Stimulated activated CD4-positive, alpha-beta T cell treated with anti-CD3 and anti-CD28 coated beads, Interleukin-1b, Interleukin-23, amount 100 ng/mL, for 1 hour (primary cell): Measurements from ENCODE around the gene JPT1.
"Not testable (repeated sequence)": the region's sequence is repeated elsewhere in the genome, so short reads cannot be mapped to it uniquely, and the experiment has no call there.

Source experiments
- DNase-seq, 2 donors: peaks; one replicate each; pipeline ENCODE4 v3.0.0-alpha.2; 2020; ENCODE audit warnings: low read depth in 2 of 2

The JPT1 gene

GRCh38 chr17:75158480-75158879 lies 4.2 kb upstream of the JPT1 start:
- DNase-seq, result not testable (repeated sequence)

DNA sequence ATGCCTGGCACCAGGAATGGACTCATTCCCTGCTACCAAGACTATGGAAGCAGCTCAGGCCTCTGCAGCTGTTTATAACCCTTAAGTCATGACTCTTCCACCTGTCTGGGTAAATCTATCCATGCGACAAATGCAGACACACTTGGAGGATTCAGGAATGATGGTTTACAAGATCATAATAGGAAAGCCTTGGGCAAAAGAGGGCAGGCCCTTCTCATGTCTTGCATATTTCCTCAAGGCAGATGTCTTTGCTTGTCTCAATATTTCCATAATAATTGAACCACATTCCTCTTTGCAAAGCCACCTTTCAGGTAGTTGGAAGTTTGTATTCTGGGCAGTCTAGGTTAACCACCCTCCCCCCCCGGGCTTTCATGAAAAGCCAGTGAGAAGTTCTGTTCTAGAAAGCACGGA lies 884 bp upstream of the JPT1 start:
- no peak for DNase-seq

GRCh38 chr17:75153780-75154194 lies 525 bp downstream of the JPT1 start:
- DNase-seq, result peak in 1 of 2 donors; percentile 4

DNA sequence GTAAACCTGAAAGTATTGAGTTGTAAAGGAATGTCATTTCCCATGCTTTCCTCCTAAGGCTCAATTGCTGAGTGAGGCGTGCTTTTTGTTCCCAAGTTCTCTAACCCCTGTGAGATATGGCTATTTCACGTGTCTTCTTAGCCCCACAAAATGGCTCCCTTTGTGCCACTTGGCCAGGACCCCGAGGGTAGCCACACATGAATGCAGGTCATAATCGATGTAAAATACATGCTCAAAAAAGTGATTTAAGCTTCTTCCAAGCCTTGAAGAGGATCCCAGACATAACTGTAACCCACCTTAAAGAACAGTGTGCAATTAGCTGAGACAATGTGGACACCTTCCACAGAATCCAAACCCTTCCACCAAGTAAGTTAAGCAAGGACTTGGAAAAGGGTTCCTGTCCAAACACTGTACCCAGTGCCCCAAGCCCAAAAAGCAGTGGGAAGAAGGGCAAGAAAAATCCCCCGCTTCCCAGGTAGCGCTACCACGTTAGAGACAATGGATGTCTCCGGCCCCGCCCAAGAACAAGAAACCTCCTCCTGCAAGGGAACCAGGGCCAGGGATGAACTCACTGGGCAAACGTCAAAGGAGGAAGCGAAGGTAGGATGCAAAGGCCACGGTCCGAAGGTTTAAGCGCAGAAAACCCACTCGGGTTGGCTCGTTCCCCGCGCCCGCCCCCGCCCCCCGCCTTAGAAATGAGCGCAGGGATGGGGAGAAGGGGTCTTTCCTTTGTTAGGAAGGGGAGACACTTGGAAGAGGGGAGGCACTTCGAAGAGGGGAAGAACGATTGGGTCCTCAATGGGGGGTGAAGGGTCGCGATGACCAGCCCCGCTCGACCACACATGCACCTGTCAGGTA lies 1.2 kb downstream of the JPT1 start:
- no peak for DNase-seq

DNA sequence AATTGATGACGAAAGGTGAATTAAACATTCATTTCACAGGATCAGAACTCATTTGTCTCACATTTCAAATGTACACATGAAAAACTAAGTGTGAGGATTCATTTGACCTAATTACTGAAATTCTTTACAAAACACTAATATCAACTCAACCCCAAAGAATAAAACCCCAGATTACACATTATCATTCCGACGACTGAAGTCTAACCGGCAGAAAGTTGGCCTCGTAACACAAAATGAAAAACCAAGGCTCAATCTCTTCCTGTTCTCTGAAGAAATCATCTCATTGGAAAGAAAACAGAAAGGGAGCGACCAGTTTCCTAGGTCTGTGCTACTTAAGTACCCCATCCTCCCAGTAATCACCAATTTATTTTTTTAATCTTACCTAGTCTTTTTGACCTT lies 1.8 kb downstream of the JPT1 start:
- no peak for DNase-seq

DNA sequence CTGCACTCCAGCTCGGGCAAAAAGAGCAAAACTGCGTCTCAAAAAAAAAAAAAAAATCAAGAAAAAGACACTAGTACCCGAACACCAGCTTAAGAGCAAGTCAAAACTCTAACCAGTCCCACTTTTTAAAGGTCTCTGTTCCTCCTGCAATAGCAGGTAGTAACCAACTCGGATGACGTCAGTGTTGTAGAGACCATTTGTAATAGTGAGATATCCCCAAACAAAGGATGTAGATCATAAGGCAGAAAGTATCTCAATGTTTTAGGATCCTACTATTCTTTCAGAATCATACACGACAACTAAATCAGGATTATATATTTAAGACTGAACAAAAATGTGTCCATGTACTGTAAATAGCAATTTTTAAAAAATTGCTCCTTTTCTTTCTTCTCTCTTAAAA lies 2.4 kb downstream of the JPT1 start:
- DNase-seq, result no peak

DNA sequence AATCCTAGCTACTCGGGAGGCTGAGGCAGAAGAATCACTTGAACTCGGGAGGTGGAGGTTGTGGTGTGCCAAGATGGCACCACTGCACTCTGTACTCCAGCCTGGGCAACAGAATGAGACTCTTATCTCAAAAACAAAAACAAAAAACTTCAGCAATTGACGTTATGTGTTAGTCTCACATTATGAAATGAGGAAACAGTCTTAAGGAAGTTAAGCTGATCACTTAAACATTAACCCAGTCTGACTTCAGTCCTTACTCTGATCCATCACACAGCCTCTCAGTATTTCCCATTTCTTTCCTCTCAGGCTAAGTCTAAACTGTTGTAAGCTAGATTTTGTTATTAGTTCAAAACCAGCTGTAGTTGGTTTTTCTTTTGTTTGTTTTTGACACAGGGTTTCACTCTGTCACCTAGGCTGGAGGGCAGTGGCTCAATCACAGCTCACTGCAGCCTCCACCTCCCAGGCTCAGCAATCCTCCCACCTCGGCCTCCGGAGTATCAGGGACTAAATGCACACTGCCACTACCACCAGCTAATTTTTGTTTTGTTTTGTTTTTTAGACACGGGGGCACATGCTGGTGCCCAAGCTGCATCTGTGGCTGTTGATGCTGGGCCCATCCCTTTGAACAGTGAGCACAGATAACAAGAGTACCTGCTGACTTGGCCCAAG lies 6.3 kb downstream of the JPT1 start:
- no peak for DNase-seq

DNA sequence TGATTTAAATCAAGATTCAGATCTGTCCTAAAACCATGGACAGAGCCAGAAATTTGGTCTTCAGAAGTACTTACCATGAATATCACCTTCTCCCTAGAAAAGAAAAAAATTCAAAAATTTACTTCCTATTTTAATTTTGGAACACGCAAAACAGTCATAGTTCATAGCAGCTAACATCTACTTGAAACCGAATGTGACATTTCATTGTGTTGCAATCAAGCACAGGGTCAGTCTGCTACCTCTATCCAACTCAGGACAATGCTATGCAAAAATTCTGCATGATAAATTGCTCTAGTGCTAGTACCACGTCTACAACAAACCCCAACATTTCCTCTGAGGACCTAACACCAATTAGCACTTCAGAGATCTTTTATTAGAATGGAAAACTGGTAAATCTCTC lies 7.7 kb downstream of the JPT1 start:
- no peak for DNase-seq

DNA sequence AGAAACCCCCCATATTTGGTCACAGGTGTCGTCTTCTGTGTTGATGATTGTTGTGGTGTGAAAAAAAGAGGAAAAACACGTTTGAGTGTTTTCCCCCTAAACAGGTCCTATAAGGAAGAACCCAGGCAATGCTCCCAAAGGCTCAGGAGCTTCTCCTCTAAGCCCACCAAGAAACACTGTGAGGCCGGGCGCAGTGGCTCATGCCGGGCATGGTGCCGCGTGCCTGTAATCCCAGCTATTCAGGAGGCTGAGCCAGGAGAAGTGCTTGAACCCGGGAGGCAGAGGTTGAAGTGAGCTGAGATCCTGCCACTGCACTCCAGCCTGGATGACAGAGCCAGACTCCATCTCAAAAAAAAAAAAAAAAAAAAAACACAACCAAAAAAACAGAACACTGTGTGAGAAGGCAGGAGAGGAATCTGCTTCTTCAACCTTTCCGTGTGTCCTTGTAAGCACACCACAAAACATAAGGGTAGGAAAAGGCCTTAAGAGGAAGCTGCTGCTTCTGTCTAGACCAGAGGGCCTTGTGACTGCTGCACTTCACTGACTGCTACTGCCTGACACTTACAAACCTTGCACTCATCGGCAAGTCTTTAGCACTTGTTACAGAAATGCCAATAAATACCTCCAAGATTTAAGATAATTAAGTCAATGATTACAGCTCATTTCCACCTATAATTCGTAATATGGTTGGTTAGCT lies 9.3 kb downstream of the JPT1 start:
- no peak for DNase-seq

GRCh38 chr17:75142236-75142971 lies 11.9 kb downstream of the JPT1 start:
- DNase-seq, result no peak

DNA sequence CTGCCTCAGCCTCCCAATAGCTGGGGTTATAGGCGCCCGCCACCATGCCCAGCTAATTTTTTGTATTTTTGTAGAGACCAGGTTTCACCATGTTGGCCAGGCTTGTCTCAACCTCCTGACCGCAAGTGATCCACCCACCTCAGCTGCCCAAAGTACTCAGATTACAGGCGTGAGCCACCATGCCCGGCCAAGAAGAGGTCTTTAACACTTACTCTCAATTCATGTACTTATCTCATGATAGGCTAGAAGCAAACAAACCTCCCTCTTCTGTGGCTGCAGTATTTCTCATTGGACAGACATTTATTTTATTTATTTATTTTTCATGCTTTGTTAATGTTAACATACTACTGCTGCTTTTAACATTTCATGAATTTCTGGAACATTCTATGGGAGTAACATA lies 15.8 kb downstream of the JPT1 start:
- DNase-seq, result no peak

- DNase-seq, result not testable (repeated sequence)
Observed at GRCh38 chr17:75137762-75138161, 16.6 kb downstream of the JPT1 start.

- no peak for DNase-seq
Observed at GRCh38 chr17:75135946-75136345, 18.4 kb downstream of the JPT1 start.

DNA sequence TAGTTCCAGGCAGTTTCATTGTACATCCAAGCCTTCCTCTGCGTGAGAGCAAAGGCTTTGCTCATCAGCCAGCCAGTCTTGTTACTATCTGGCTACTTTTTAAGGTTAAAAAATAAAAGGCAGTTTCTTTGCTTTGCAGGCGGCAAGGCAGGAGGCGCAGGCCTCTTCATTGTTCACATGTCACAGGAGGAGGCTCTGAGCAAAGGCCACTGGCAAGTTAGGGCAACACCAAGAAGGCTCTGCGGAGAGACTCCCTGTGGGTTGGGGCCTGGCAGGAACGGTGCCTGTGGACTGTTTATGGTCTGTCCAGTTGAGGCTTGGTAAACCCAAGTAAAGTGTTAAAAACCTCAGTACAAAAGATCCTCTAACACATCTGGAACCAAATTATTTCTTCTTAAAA lies 18.9 kb downstream of the JPT1 start:
- DNase-seq, result no peak

DNA sequence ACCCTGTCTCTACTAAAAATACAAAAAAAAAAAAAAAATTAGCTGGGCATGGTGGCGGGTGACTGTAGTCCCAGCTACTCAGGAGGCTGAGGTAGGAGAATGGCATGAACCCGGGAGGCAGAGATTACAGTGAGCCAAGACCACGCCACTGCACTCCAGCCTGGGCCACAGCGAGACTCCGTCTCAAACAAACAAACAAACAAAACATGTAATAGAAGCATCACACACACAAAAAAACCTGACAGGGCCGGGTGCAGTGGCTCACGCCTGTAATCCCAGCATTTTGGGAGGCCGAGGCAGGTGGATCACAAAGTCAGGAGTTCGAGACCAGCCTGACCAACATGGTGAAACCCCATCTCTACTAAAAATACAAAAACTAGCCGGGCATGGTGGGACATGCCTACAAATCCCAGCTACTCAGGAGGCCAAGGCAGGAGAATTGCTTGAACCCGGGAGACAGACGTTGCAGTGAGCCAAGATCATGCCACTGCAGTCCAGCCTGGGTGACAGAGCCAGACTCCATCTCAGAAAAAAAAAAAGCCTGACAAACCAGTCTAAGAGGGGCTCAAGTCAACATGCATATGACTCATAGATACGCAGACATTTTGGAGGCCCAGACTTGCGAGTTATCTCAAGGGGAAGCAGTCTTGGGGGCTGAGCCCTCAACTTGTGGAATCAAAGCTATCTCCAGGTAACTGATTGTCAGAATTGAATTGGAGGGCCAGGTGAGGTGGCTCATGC lies 20.5 kb downstream of the JPT1 start:
- not testable (repeated sequence) for DNase-seq

GRCh38 chr17:75133001-75133400 lies 21.3 kb downstream of the JPT1 start:
- DNase-seq, result no peak

GRCh38 chr17:75132018-75133000 lies 22.0 kb downstream of the JPT1 start:
- DNase-seq, result not testable (repeated sequence)

GRCh38 chr17:75131278-75132017 lies 22.9 kb downstream of the JPT1 start, which contains the start of gene NT5C:
Gene NT5C (minus strand): TSS chr17:75131742. CDS start chr17:75131707, 35 bp downstream.
- peak in 1 of 2 donors; percentile 49 for DNase-seq

DNA sequence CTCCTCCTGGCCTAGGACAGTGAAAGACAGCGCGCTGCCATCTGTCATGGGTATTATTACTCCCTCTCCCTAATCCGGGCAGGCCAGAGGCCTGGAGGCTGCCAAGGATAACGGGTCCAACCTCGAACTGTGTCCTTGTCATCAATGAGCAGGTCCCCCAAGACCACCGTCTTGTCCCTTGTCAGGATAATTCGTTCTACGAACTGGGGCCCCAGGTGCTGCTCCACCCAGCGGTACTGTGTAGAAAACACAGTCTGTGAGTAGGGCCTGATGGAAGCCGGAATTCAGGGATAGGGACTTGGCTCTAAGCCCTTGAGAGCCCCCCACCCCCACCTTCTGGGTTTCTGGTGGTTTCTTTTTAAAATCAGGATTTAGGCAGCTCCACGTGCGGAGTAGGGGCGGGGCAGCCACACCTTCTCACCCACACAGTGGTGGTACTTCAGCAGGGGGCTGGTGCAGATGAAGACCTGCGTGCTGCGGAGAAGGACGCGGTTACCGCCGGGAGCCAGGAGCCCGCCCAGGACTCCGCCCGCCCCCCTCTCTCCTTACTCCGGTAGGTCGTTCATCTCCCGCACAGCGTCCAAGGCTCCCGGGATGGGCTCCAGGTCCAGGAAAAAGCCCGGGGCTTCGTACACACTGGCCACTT lies 23.6 kb downstream of the JPT1 start:
- peak in 1 of 2 donors; percentile 30 for DNase-seq
